Thoracic aorta (tissue), 2 donors: Measurements from ENCODE around the gene ARFIP1. TPM values are rescaled to one million over a fixed set of nuclear protein-coding genes. Genes with fewer than 3 reads are reported as not detected.

Source experiments
- ATAC-seq: fragments of 150-250 bp; one replicate; pipeline ENCODE4 v1.8.0; 2017; ENCODE audit warnings: low read depth; ENCODE audit not compliant: insufficient number of reproducible peaks, low FRiP score
- DNase-seq: peaks from one replicate; pipeline ENCODE4 v3.0.0-alpha.2; 2020; ENCODE audit warnings: low spot score
- H3K27ac ChIP-seq, 2 donors: fragments of 200-600 bp; sonication (generic); 1 replicate in 1 of 2; 2 replicates in 1 of 2; pipeline ENCODE4 v1.5.1; 2016; ENCODE audit warnings: mild to moderate bottlenecking in 2 of 2, moderate library complexity in 2 of 2
- H3K27me3 ChIP-seq: fragments of 200-600 bp; sonication (generic); replicated peaks from 2 replicates; pipeline ENCODE4 v1.6.0; 2016; ENCODE audit warnings: mild to moderate bottlenecking; ENCODE audit not compliant: insufficient read depth
- H3K36me3 ChIP-seq: fragments of 200-600 bp; sonication (generic); one replicate; pipeline ENCODE4 v1.5.1; 2016
- H3K4me1 ChIP-seq, 2 donors: fragments of 200-600 bp; sonication (generic); 1 replicate in 1 of 2; 2 replicates in 1 of 2; pipeline versions ENCODE4 v1.5.1 to v1.6.0; 2016; ENCODE audit warnings: low read depth in 2 of 2, mild to moderate bottlenecking in 1 of 2; ENCODE audit not compliant: control insufficient read depth in 1 of 2
- H3K4me3 ChIP-seq: fragments of 200-600 bp; sonication (generic); 2 replicates; pipeline ENCODE4 v1.5.1; 2016; ENCODE audit warnings: mild to moderate bottlenecking
- H3K9me3 ChIP-seq: fragments of 200-600 bp; sonication (generic); 2 replicates; pipeline ENCODE4 v1.5.1; 2016
- CTCF ChIP-seq: fragments of 200-600 bp; sonication (generic); IDR thresholded peaks from one replicate; pipeline ENCODE4 v1.5.1; 2019; ENCODE audit warnings: antibody characterized with exemption
- total RNA-seq, 2 donors: library from RNA; depleted of rRNA; stranded (reverse); fragments of >200 nt; gene quantifications; one replicate each; pipeline versions ENCODE4 v1.1.0 to v1.2.3, GENCODE V29; 2016

ARFIP1 gene
- total RNA-seq, 2 donors from 2014 or later: 24.0 to 39.0 TPM

- ATAC-seq: no peak
- no peak for DNase-seq
- Histone ChIP-seq H3K27ac (no peak overlapping the region), H3K27me3 (no peaks in the 10 kb centered on the region), H3K4me1 (no peaks in the 10 kb centered on the region), H3K36me3 (peaks cover 5% of the 10 kb centered on the region), H3K9me3 (no peaks in the 10 kb centered on the region), H3K4me3 (no peak overlapping the region)
- no peak for TF ChIP-seq CTCF
These were observed 102.2 kb downstream of the ARFIP1 start for GRCh38 chr4:152881974-152882373.

- Histone ChIP-seq H3K27me3 (no peaks in the 10 kb centered on the region), H3K4me1 (no peaks in the 10 kb centered on the region), H3K36me3 (peaks cover 10% of the 10 kb centered on the region), H3K27ac (no peak overlapping the region), H3K9me3 (no peaks in the 10 kb centered on the region), H3K4me3 (no peak overlapping the region)
- TF ChIP-seq CTCF: no peak
- ATAC-seq: no peak
- DNase-seq: no peak
These were observed 105.4 kb downstream of the ARFIP1 start for GRCh38 chr4:152885185-152885584.

DNA sequence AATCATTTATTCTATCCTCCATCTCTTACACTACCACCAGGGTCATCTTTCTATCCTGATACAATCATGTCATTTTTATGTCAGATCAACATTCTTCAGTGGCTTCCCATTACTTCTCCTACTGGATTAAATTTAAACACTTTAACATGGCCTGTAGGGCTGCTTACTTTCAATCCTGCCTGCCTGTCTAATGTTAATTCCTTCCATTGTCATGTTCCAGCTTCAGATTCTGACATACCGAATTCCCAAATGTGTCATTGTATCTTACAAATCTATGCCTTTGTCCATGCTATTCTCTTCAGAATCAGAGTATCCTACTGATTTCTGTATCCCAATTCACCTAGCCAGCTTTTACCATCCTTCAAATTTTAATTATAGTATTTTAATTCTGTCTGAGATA, 106.4 kb downstream of the ARFIP1 start:
- TF ChIP-seq CTCF: no peak

GRCh38 chr4:152887981-152888380, 108.2 kb downstream of the ARFIP1 start:
- no peaks in the 10 kb centered on the region for H3K4me1 ChIP-seq
- H3K27ac ChIP-seq: no peak overlapping the region
- no peak for ATAC-seq
- H3K4me3 ChIP-seq: no peak overlapping the region
- no peak for DNase-seq
- no peak for TF ChIP-seq CTCF
- H3K36me3 ChIP-seq: peaks cover 16% of the 10 kb centered on the region
- no peaks in the 10 kb centered on the region for H3K9me3 ChIP-seq
- no peaks in the 10 kb centered on the region for H3K27me3 ChIP-seq

More for the DNA sequence above, 106.4 kb downstream of the ARFIP1 start:
- Histone ChIP-seq H3K36me3 (peaks cover 13% of the 10 kb centered on the region), H3K4me3 (no peak overlapping the region), H3K27ac (no peak overlapping the region), H3K9me3 (no peaks in the 10 kb centered on the region), H3K27me3 (no peaks in the 10 kb centered on the region), H3K4me1 (no peaks in the 10 kb centered on the region)
- ATAC-seq (no peak), DNase-seq (no peak)

DNA sequence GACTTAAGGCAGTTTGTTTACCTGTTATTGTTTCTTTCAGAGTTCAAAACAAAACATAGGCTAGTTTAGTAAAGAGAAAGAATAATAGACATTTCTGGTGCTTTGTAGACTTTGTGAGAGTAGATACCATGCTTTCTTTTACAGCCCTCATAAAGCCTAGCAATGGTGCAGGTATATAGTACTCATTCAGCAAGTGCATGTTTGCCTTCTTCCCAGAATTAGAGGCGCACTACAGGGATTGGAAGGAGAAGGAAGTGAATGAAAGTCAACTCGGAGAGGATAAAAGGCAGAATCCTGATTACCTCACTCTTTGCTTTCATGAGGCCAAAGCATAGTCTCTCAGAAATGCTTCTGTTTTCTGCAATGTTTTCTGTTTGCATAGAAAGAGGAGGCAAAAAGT, 113.2 kb downstream of the ARFIP1 start:
- Histone ChIP-seq H3K9me3 (no peaks in the 10 kb centered on the region), H3K27ac (no peak overlapping the region), H3K27me3 (no peaks in the 10 kb centered on the region), H3K4me3 (no peak overlapping the region), H3K4me1 (no peaks in the 10 kb centered on the region), H3K36me3 (peaks cover 10% of the 10 kb centered on the region)
- no peak for TF ChIP-seq CTCF
- no peak for DNase-seq
- ATAC-seq: no peak
